CD4-positive, alpha-beta T cell treated with Interleukin-1 beta for 1 hour (primary cell): ENCODE results near the gene COTL1.

ENCODE experiments used
- DNase-seq, 2 donors: peaks; one replicate each; pipeline ENCODE4 v3.0.0-alpha.2; 2020 to 2022

COTL1 gene

GRCh38 chr16:84547546-84548061 lies 70.3 kb downstream of the COTL1 start:
- no peak for DNase-seq

- no peak for DNase-seq
These were observed 71.0 kb downstream of the COTL1 start for GRCh38 chr16:84546669-84547545.

GRCh38 chr16:84545114-84545737 lies 72.7 kb downstream of the COTL1 start:
- DNase-seq = no peak

GRCh38 chr16:84544031-84544773 lies 73.7 kb downstream of the COTL1 start:
- no peak for DNase-seq

- no peak for DNase-seq
These were observed 74.6 kb downstream of the COTL1 start for GRCh38 chr16:84543253-84543652.

- no peak for DNase-seq
These were observed 75.7 kb downstream of the COTL1 start for GRCh38 chr16:84541999-84542817.

GRCh38 chr16:84540194-84540593 lies 77.7 kb downstream of the COTL1 start:
- no peak for DNase-seq

GRCh38 chr16:84538222-84538840 lies 79.5 kb downstream of the COTL1 start:
- no peak for DNase-seq

- no peak for DNase-seq
These were observed 80.3 kb downstream of the COTL1 start for GRCh38 chr16:84537491-84538151.

- no peak for DNase-seq
These were observed 82.0 kb downstream of the COTL1 start for GRCh38 chr16:84535851-84536250.

GRCh38 chr16:84535408-84535807 lies 82.5 kb downstream of the COTL1 start:
- DNase-seq = no peak

- no peak for DNase-seq
These were observed 83.1 kb downstream of the COTL1 start for GRCh38 chr16:84534815-84535214.

GRCh38 chr16:84532855-84533486 lies 84.9 kb downstream of the COTL1 start:
- no peak for DNase-seq

- peak; percentile 15 to 17 for DNase-seq
These were observed 85.6 kb downstream of the COTL1 start for GRCh38 chr16:84532291-84532724.

- no peak for DNase-seq
These were observed 86.2 kb downstream of the COTL1 start for GRCh38 chr16:84531671-84532111.

- no peak for DNase-seq
These were observed 87.3 kb downstream of the COTL1 start for GRCh38 chr16:84530590-84530989.

GRCh38 chr16:84529607-84530006 lies 88.3 kb downstream of the COTL1 start:
- DNase-seq = no peak

- no peak for DNase-seq
These were observed 89.6 kb downstream of the COTL1 start for GRCh38 chr16:84528322-84528721.

GRCh38 chr16:84527532-84528269 lies 90.2 kb downstream of the COTL1 start:
- DNase-seq = peak in 1 of 2 donors; percentile 14
